Panc1 (cell line): ENCODE results near the gene KRTAP10-2. TPM values are rescaled to one million over a fixed set of nuclear protein-coding genes. Genes with fewer than 3 reads are reported as not detected.
"Not testable (repeated sequence)": the region's sequence is repeated elsewhere in the genome, so short reads cannot be mapped to it uniquely, and the experiment has no call there.

ENCODE experiments used
- ATAC-seq: fragments of 200-7000 bp; cut with Tn5 transposase; 2 replicates; pipeline ENCODE4 v1.9.1; 2020; ENCODE audit warnings: mild to moderate bottlenecking, moderate library complexity
- BruUV-seq: library from RNA; stranded (reverse); fragments of 400-500 nt; replicated peaks from 2 replicates; lab custom pipeline; 2021; lab: Mats Ljungman, UMichigan
- CTCF ChIA-PET: fragments of 300-600 bp; sonication (Branson Sonifier 250); formaldehyde crosslinking; loops from one replicate; lab custom pipeline; 2022; ENCODE audit warnings: antibody characterized with exemption; lab: Charles Lee
- POLR2A ChIA-PET: fragments of 300-600 bp; sonication (Branson Sonifier 250); formaldehyde crosslinking; loops from one replicate; lab custom pipeline; 2022; ENCODE audit warnings: antibody characterized with exemption; lab: Charles Lee
- DNase-seq: peaks from one replicate; pipeline ENCODE4 v3.0.0-alpha.2; 2010; ENCODE audit warnings: low read depth, low spot score
- H3K27ac ChIP-seq: 2 replicates; pipeline ENCODE4 v1.5.1; 2011; ENCODE audit warnings: mild to moderate bottlenecking, low read length, inconsistent platforms
- H3K27me3 ChIP-seq: fragments of 200-500 bp; sonication (Bioruptor generic); 2 replicates; pipeline ENCODE4 v1.6.0; 2014; ENCODE audit warnings: low read length, inconsistent platforms; ENCODE audit not compliant: control insufficient read depth, insufficient read depth
- H3K36me3 ChIP-seq: fragments of 200-500 bp; sonication (Bioruptor generic); 2 replicates; pipeline ENCODE4 v1.5.1; 2014; ENCODE audit warnings: inconsistent platforms, mild to moderate bottlenecking, low read length, moderate library complexity; ENCODE audit not compliant: control insufficient read depth, insufficient read depth
- H3K4me1 ChIP-seq: 2 replicates; pipeline ENCODE4 v1.5.1; 2011; ENCODE audit warnings: inconsistent platforms, mild to moderate bottlenecking, low read length, moderate library complexity; ENCODE audit not compliant: control insufficient read depth, insufficient read depth
- H3K4me3 ChIP-seq, 2 experiments: 2 replicates each; pipeline ENCODE4 v1.5.1; 2011 to 2012; ENCODE audit warnings: low read depth in 2 of 2, low read length in 2 of 2, mild to moderate bottlenecking in 2 of 2, inconsistent platforms in 1 of 2, moderate library complexity in 1 of 2
- H3K9me3 ChIP-seq: fragments of 200-500 bp; sonication (Bioruptor generic); 2 replicates; pipeline ENCODE4 v1.5.1; 2014; ENCODE audit warnings: low read depth, mild to moderate bottlenecking, inconsistent platforms, low read length, moderate library complexity; ENCODE audit not compliant: control insufficient read depth, insufficient read depth
- POLR2AphosphoS5 ChIP-seq: IDR thresholded peaks from 2 replicates; pipeline ENCODE4 v1.6.1; 2012; ENCODE audit warnings: mild to moderate bottlenecking, low read depth, low read length, moderate library complexity
- SIN3A ChIP-seq: IDR thresholded peaks from 2 replicates; pipeline ENCODE4 v1.6.1; 2012; ENCODE audit warnings: low read depth, mild to moderate bottlenecking, low read length, moderate library complexity, borderline replicate concordance; ENCODE audit not compliant: insufficient read depth
- TCF7L2 ChIP-seq: IDR thresholded peaks from 2 replicates; pipeline ENCODE4 v1.6.1; 2011; ENCODE audit warnings: mild to moderate bottlenecking, low read depth, low read length, inconsistent platforms
- in situ Hi-C: cut with HindIII; loops from 2 replicates; pipeline ENCODE4 v1.10.0; 2016; ENCODE audit warnings: low sequenced_read_pairs, low pct_unique_long_range_greater_than_20kb
- intact Hi-C: fragments of 100-400 bp; cut with micrococcal nuclease; formaldehyde crosslinking; loops from one replicate; pipeline ENCODE4 v1.10.0; 2022; ENCODE audit not compliant: unreplicated experiment
- total RNA-seq: library from RNA; stranded (reverse); gene quantifications from one replicate; pipeline ENCODE4 v1.2.1, GENCODE V29; 2021; ENCODE audit not compliant: unreplicated experiment
- TF ChIP-seq, protein P1 (sequence below), 2 experiments: IDR thresholded peaks; 2 replicates each; pipeline ENCODE4 v1.6.1; 2011 to 2012; ENCODE audit warnings: low read depth in 2 of 2, control low read depth in 1 of 2, low read length in 1 of 2, mild to moderate bottlenecking in 1 of 2, moderate library complexity in 1 of 2; ENCODE audit not compliant: insufficient read depth in 1 of 2
- TF ChIP-seq, protein P2 (sequence below): fragments of 450-650 bp; IDR thresholded peaks from 2 replicates; pipeline ENCODE4 v1.5.1; 2017; ENCODE audit warnings: mild to moderate bottlenecking

Gene KRTAP10-2
- total RNA-seq, 1 experiment from 2014 or later = not detected

DNA sequence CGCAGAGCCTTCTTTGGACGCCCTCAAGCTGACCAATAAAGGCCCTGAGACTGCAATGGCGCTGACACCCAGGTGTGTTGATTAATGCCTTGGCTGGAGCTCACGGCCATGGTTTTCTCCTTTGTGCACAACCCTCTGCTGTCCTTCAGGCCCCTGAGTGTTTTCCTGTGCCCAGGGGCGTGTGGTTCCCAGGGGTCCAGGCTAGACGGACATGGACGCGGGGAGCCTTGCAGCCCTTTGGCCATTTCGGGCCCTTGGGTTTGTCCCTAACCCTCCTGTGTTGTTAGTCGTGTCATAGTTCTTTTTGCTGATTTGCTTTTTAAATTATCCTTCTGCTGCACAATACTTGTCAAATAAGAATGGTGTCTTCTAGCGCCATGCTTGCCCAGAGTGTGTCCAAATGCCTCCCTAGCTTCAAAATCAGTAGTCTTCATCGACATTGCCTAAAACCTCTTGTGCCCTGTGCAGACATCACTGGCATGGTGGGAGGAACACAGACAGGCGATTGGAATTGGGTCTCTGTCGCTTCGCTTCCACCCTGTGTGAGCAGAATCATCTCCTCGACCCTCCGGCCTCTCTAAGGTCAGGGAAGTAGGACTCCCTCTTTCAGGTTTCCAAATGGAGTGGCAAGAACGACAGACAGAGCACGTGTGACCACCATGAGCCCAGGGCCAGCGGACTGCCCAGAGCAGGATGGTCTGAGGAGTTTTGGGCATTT, 24.2 kb upstream of the KRTAP10-2 start:
- POLR2A ChIA-PET = no interaction called here
- TF ChIP-seq, protein P1, sequence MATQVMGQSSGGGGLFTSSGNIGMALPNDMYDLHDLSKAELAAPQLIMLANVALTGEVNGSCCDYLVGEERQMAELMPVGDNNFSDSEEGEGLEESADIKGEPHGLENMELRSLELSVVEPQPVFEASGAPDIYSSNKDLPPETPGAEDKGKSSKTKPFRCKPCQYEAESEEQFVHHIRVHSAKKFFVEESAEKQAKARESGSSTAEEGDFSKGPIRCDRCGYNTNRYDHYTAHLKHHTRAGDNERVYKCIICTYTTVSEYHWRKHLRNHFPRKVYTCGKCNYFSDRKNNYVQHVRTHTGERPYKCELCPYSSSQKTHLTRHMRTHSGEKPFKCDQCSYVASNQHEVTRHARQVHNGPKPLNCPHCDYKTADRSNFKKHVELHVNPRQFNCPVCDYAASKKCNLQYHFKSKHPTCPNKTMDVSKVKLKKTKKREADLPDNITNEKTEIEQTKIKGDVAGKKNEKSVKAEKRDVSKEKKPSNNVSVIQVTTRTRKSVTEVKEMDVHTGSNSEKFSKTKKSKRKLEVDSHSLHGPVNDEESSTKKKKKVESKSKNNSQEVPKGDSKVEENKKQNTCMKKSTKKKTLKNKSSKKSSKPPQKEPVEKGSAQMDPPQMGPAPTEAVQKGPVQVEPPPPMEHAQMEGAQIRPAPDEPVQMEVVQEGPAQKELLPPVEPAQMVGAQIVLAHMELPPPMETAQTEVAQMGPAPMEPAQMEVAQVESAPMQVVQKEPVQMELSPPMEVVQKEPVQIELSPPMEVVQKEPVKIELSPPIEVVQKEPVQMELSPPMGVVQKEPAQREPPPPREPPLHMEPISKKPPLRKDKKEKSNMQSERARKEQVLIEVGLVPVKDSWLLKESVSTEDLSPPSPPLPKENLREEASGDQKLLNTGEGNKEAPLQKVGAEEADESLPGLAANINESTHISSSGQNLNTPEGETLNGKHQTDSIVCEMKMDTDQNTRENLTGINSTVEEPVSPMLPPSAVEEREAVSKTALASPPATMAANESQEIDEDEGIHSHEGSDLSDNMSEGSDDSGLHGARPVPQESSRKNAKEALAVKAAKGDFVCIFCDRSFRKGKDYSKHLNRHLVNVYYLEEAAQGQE (IDR thresholded peaks at IDR 0.05; ENCODE audit: insufficient read depth in 1 of 2, low read depth in 2 of 2, low read length in 1 of 2) = no peak
- TF ChIP-seq POLR2AphosphoS5 = no peak
- TF ChIP-seq TCF7L2 = no peak
- TF ChIP-seq SIN3A = no peak
- TF ChIP-seq, protein P2, sequence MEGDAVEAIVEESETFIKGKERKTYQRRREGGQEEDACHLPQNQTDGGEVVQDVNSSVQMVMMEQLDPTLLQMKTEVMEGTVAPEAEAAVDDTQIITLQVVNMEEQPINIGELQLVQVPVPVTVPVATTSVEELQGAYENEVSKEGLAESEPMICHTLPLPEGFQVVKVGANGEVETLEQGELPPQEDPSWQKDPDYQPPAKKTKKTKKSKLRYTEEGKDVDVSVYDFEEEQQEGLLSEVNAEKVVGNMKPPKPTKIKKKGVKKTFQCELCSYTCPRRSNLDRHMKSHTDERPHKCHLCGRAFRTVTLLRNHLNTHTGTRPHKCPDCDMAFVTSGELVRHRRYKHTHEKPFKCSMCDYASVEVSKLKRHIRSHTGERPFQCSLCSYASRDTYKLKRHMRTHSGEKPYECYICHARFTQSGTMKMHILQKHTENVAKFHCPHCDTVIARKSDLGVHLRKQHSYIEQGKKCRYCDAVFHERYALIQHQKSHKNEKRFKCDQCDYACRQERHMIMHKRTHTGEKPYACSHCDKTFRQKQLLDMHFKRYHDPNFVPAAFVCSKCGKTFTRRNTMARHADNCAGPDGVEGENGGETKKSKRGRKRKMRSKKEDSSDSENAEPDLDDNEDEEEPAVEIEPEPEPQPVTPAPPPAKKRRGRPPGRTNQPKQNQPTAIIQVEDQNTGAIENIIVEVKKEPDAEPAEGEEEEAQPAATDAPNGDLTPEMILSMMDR = no peak

DNA sequence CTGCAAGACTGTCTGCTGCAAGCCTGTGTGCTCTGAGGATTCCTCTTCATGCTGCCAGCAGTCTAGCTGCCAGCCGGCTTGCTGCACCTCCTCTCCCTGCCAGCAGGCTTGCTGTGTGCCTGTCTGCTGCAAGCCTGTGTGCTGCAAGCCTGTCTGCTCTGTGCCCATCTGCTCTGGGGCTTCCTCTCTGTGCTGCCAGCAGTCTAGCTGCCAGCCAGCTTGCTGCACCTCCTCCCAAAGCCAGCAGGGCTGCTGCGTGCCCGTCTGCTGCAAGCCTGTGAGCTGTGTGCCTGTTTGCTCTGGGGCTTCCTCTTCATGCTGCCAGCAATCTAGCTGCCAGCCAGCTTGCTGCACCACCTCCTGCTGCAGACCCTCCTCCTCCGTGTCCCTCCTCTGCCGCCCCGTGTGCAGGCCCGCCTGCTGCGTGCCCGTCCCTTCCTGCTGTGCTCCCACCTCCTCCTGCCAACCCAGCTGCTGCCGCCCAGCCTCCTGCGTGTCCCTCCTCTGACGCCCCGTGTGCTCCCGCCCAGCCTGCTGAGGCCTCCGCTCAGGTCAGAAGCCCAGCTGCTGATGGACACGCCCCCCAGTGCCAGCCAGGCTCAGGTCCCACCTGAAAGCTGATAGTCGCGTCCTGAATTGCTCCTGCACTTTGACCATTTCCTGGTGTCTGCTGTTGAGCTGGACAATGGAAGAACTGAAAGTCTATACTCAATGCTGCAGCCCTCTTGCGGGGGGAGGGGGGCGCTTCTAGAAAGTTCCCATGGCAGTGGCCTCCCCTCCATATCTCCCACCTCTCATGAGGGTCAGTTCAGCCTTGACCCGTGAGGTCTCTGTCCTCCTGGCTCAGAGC, 23.4 kb upstream of the KRTAP10-2 start:
- POLR2A ChIA-PET = interaction anchor here (0.5 kb wide), 1 partner anchor 145 kb away, joined by 3 read pairs; no protein-coding TSS in a partner anchor
- in situ Hi-C loops (no loop called here), intact Hi-C loops (no loop called here)
- ATAC-seq = peak; percentile 43; the same call in 1 of the 2 replicates
- no peaks in the 10 kb centered on the region for H3K27me3 ChIP-seq
- H3K4me3 ChIP-seq = no peak overlapping the region
- no TSS peak for BruUV-seq
- no peak for DNase-seq
- H3K9me3 ChIP-seq = no peaks in the 10 kb centered on the region
- H3K4me1 ChIP-seq = peaks cover 5% of the 10 kb centered on the region; the same call in 1 of the 2 replicates
- no peak overlapping the region for H3K27ac ChIP-seq
- TF ChIP-seq, protein P1 (IDR thresholded peaks at IDR 0.05; ENCODE audit: insufficient read depth in 1 of 2, low read depth in 2 of 2, low read length in 1 of 2) = no peak
- TF ChIP-seq TCF7L2 = no peak
- no peak for TF ChIP-seq POLR2AphosphoS5
- no peaks in the 10 kb centered on the region for H3K36me3 ChIP-seq
- CTCF ChIA-PET = no interaction called here

More for the DNA sequence above, 24.2 kb upstream of the KRTAP10-2 start:
- no peak for ATAC-seq
- Histone ChIP-seq H3K36me3 (no peaks in the 10 kb centered on the region), H3K27ac (no peak overlapping the region), H3K4me1 (peaks cover 5% of the 10 kb centered on the region; the same call in 1 of the 2 replicates), H3K9me3 (no peaks in the 10 kb centered on the region), H3K27me3 (no peaks in the 10 kb centered on the region), H3K4me3 (no peak overlapping the region)
- CTCF ChIA-PET = no interaction called here
- no TSS peak for BruUV-seq
- in situ Hi-C loops = no loop called here
- no peak for DNase-seq
- intact Hi-C loops = no loop called here

DNA sequence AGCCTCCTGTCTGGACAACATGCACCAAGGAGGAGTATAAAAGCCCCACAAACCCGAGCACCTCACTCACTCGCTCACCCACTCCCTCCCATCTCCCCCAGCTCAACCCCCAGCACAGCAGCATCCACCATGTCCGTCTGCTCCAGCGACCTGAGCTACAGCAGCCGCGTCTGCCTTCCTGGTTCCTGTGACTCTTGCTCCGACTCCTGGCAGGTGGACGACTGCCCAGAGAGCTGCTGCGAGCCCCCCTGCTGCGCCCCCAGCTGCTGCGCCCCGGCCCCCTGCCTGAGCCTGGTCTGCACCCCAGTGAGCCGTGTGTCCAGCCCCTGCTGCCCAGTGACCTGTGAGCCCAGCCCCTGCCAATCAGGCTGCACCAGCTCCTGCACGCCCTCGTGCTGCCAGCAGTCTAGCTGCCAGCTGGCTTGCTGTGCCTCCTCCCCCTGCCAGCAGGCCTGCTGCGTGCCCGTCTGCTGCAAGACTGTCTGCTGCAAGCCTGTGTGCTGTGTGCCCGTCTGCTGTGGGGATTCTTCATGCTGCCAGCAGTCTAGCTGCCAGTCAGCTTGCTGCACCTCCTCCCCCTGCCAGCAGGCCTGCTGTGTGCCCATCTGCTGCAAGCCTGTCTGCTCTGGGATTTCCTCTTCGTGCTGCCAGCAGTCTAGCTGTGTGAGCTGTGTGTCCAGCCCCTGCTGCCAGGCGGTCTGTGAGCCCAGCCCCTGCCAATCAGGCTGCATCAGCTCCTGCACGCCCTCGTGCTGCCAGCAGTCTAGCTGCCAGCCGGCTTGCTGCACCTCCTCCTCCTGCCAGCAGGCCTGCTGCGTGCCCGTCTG, 22.5 kb upstream of the KRTAP10-2 start, which contains the start of gene KRTAP10-4:
KRTAP10-4 (plus strand) TSS at position 100 of the 827 bp plus-strand sequence; CDS start at position 130, 30 bp downstream.
- H3K4me1 ChIP-seq, H3K4me3 ChIP-seq, BruUV-seq, H3K27me3 ChIP-seq, H3K36me3 ChIP-seq, CTCF ChIA-PET, POLR2A ChIA-PET, DNase-seq, in situ Hi-C loops, intact Hi-C loops, H3K9me3 ChIP-seq: not testable (repeated sequence)
- H3K27ac ChIP-seq = peak within 1 kb of the TSS; percentile 29; the same call in 1 of the 2 replicates
- ATAC-seq = 0 out of 2 replicates have a peak, but pooled peaks have one; percentile 26
